ENCODE data around the gene HKDC1.
"Not testable (repeated sequence)": the region's sequence is repeated elsewhere in the genome, so short reads cannot be mapped to it uniquely, and the experiment has no call there.

Gene HKDC1

DNA sequence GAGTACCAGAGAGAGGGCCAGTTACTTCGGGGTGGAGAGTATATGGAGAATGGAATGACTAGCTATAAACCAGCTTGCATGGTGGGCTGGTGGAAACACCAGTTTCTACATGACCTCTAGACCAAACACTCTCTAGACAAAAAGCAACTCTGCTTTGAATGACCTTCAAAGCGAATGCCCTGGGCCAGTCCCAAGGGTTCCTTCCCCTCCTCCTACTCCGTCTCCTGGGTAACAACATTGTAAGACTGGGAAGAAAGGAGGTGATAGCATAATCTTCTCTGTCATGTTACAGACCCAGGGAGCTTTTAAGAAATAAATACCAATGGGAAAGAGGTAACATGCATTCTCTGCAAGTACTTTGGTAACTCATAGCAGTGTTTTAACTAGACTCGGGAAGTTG lies 65.6 kb downstream of the HKDC1 start:
- DNase-seq, result no peak

- DNase-seq, result no peak
Observed at GRCh38 chr10:69287181-69287580, 67.0 kb downstream of the HKDC1 start.

GRCh38 chr10:69290993-69291392 lies 70.9 kb downstream of the HKDC1 start:
- no peak for DNase-seq

DNA sequence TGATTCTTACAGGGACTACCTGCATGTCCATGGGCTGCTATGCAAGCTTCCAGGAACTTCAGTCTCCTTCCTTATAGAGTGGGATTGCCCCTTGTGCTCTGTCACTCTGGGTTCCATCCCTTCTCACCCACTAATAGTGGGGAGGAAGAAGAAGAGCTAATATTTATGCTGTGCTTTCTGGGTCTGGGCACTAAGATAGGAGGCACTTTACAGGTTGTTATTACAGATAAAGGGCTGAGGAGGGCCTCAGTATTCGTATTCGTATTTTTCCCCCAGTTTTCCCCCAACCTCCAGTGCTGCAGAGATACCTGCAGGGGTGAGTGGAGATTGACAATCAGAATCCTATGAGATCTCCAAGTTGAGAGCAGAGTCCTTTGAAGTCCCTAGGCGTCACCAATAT lies 72.3 kb downstream of the HKDC1 start:
- no peak for DNase-seq

DNA sequence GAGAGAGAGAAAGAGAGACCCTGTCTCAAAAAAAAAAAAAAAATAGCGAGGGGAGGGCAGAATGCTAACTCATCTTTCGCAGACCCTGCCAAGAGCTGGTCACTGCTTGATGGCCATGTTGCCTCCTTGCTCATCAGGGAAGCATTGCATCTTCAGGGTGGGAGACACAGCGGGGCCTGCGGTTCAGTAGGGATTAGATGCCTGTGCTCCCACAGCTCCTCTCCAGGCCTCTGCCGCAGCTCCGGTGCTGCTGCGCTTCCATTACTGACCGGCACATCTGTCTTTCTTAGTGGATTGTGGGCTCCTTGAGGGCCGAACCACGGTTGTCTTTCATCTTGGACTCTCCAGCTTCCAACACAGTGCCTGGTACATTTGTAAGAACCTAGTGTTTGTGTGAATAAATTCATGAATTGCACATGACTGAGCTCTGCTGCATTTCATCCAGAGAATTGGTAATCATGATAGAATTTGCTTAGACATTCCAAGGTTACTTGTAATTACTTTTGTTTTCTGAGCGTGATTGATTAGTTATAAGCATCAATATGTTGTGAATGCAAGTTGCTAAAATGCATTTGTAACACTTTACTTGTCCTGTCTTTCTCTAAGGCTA lies 75.0 kb downstream of the HKDC1 start:
- DNase-seq, result no peak

GRCh38 chr10:69303632-69304051 lies 83.5 kb downstream of the HKDC1 start:
- no peak for DNase-seq

- DNase-seq, result no peak
Observed at GRCh38 chr10:69306421-69306820, 86.3 kb downstream of the HKDC1 start.

- no peak for DNase-seq
Observed at GRCh38 chr10:69307434-69307833, 87.3 kb downstream of the HKDC1 start.

- DNase-seq, result not testable (repeated sequence)
Observed at GRCh38 chr10:69308304-69308703, 88.2 kb downstream of the HKDC1 start.

DNA sequence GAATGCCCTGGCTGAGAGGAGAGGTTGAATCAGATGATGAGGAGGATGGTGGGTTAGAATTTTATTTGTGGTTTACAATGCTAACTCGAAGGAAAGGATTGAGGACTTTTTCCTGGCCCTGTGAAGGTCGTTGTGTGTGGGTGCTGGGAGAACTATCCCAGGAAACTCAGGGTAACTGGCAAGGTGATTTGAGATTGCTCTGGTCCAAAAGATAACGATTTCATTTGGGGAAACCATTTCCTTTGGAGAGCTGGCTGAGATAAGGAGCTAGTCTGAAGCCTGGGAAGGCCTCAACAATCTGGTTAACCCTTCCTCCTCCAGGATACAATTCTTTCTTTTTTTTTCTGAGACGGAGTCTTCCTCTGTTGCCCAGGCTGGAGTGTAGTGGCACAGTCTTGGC lies 91.2 kb downstream of the HKDC1 start:
- no peak for DNase-seq

DNA sequence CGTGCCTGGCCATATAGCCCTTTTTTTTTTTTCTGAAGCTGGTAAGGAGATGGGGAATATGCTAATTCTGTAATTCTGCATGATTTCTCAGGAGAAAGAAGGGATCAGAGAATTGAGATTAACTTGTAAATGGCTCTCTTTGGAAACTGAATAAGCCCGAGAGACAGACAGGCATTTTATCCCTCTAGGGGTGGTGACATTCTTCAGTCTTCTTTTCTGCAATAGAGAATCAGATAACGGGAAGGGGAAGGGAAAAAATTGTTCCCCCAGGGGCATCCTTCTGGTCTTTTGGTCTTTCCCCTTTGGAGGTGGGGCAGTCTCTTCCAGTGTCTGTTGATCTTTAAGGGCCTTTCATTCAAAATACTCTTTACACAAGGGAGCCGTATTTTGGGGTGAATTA lies 92.4 kb downstream of the HKDC1 start:
- no peak for DNase-seq

- no peak for DNase-seq
Observed at GRCh38 chr10:69315100-69315542, 95.0 kb downstream of the HKDC1 start.

- DNase-seq, result no peak
Observed at GRCh38 chr10:69315610-69316312, 95.6 kb downstream of the HKDC1 start.

GRCh38 chr10:69316313-69317059 lies 96.4 kb downstream of the HKDC1 start:
- no peak for DNase-seq
